ENCODE results near the gene IRF9.

Gene IRF9

DNA sequence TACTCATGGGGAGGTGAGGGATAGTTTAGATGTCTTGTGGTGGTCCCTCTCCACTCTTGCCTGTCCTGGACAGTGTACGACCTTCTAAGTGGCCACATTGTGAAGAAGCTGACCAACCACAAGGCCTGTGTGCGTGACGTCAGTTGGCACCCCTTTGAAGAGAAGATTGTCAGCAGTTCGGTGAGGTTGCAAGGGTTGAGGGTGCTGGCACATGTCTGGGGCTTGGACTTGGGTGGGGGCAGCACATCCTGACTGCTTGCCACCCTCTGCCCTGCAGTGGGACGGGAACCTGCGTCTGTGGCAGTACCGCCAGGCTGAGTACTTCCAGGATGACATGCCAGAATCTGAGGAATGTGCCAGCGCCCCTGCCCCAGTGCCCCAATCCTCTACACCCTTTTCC lies 38.2 kb upstream of the IRF9 start:
- Histone ChIP-seq H3K4me3 (ENCODE audit: low read length) (no peak overlapping the region), H3K9me3 (replicated peaks; ENCODE audit: low read length) (no peaks in the 10 kb centered on the region), H3K4me2 (ENCODE audit: low read length) (no peak overlapping the region), H3K9ac (ENCODE audit: low read depth, low read length) (no peak overlapping the region), H3K27me3 (ENCODE audit: control insufficient read depth, insufficient read depth, low read length) (no peaks in the 10 kb centered on the region), H3K4me1 (ENCODE audit: control insufficient read depth, insufficient read depth, low read length) (no peaks in the 10 kb centered on the region), H3K36me3 (ENCODE audit: insufficient read depth, low read length) (peaks cover 31% of the 10 kb centered on the region)

DNA sequence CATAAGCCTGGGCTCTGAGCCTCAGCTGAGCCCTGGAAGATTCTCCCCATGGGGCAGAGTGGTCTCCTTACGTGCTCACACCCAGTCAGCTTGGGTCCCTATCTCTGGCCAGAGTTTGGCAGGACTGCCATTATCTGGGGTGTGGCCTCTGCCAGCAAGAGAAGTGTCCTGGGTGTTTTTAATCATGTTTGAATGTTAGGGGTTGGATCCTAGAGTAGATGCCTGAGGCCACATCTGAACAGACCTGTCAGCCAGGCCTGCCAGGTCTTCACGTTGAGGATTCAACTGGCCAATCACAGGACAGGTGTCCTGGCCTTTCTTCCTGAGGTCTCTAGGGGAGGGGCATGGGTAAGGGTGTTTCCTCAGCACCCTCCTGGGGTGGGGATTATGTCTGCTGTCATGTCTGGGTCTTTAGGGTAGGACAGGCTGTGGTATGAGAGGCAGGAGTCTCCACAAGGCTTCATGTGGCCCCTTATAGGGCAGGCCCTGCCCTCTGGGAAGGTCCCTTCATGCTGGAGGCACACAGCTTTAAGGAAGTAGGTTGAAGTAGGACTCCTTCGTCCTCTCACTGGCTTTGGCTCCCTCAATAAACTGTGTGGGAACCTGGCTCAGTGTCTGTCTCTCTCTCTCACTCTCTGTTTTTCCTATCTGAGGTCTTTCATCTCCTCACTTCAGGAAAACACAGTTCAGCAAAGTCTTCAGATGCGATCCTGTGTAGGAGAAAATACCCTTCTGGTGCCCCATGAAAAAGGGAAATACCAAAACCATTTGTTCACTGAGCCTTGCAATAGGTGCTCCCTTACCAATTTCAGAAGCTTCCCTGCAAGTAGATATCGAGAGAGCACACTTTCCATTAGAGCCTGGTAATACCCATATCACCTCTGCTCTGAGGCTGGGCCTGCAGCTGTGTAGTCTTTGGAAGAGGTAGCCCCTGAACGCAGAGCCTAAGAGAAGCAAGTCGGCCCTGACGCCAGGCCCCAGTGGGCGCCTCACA lies 37.3 kb upstream of the IRF9 start:
- no peaks in the 10 kb centered on the region for H3K4me1 ChIP-seq (ENCODE audit: control insufficient read depth, insufficient read depth, low read length)
- H3K9ac ChIP-seq (ENCODE audit: low read depth, low read length) = no peak overlapping the region
- no peaks in the 10 kb centered on the region for H3K27me3 ChIP-seq (ENCODE audit: control insufficient read depth, insufficient read depth, low read length)
- no peak overlapping the region for H3K4me3 ChIP-seq (ENCODE audit: low read length)
- H3K36me3 ChIP-seq (ENCODE audit: insufficient read depth, low read length) = peaks cover 28% of the 10 kb centered on the region
- H3K4me2 ChIP-seq (ENCODE audit: low read length) = no peak overlapping the region
- no peaks in the 10 kb centered on the region for H3K9me3 ChIP-seq (replicated peaks; ENCODE audit: low read length)

DNA sequence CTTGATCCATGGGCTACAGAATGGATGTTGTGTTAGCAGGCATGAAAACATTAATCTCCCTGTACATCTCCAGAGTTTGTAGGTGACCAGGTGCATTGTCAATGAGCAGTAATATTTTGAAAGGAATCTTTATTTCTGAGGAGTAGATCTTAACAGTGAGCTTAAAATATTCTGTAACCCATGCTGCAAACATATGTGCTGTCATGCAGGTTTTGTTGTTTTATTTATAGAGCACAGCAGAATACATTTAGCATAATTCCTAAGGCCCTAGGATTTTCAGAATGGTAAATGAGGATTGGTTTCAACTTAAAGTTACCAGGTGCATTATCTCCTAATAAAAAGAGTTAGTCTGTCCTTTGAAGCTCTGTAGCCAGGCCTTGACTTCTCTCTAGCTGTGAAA lies 34.1 kb upstream of the IRF9 start:
- no peak overlapping the region for H3K4me3 ChIP-seq (ENCODE audit: low read length)
- peaks cover 14% of the 10 kb centered on the region for H3K4me1 ChIP-seq (ENCODE audit: control insufficient read depth, insufficient read depth, low read length)
- no peaks in the 10 kb centered on the region for H3K36me3 ChIP-seq (ENCODE audit: insufficient read depth, low read length)
- no peak overlapping the region for H3K4me2 ChIP-seq (ENCODE audit: low read length)
- H3K9me3 ChIP-seq (replicated peaks; ENCODE audit: low read length) = no peaks in the 10 kb centered on the region
- no peaks in the 10 kb centered on the region for H3K27me3 ChIP-seq (ENCODE audit: control insufficient read depth, insufficient read depth, low read length)
- no peak overlapping the region for H3K9ac ChIP-seq (ENCODE audit: low read depth, low read length)

DNA sequence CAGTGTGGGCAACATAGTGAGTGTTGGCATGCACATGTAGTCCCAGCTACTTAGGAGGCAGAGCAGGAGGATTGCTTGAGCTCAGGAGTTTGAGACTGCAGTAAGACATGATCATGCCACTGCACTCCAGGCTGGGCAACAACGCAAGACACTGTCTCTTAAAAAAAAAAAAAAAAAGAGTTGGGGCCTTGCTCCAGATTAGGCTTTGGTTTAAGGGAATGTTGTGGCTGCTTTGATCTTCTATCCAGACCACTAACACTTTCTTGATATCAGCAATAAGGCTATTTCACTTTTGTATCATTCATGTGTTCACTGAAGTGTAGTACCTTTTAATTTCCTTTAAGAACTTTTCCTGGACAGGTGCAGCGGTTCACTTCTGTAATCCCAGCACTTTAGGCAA lies 33.4 kb upstream of the IRF9 start:
- Histone ChIP-seq H3K27me3 (ENCODE audit: control insufficient read depth, insufficient read depth, low read length) (no peaks in the 10 kb centered on the region), H3K4me3 (ENCODE audit: low read length) (no peak overlapping the region), H3K36me3 (ENCODE audit: insufficient read depth, low read length) (no peaks in the 10 kb centered on the region), H3K9ac (ENCODE audit: low read depth, low read length) (no peak overlapping the region), H3K4me1 (ENCODE audit: control insufficient read depth, insufficient read depth, low read length) (peaks cover 21% of the 10 kb centered on the region), H3K4me2 (ENCODE audit: low read length) (no peak overlapping the region), H3K9me3 (replicated peaks; ENCODE audit: low read length) (no peaks in the 10 kb centered on the region)

DNA sequence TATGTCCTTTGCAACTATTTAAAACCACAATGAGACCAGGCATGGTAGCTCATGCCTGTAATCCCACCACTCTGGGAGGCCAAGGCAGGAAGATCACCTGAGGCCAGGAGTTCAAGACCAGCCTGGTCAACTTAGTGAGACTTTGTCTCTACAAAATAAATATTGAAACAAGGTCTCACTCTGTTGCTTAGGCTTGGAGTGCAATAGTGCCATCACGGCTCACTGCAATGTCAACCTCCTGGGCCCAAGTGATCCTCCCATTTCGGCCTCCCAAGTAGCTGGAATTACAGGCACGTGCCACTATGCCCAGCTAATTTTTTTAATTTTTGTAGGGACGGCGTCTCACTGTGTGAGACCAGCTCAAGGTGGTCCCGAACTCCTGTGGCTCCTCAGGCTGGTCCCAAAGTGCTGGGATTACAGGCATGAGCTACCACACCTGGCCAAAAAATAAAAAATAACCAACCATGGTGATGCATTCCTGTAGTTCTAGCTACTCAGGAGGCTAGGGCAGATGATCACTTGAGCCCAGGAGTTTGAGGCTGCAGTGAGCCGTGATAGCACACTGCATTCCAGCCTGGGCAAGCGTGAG lies 31.6 kb upstream of the IRF9 start:
- H3K27me3 ChIP-seq (ENCODE audit: control insufficient read depth, insufficient read depth, low read length) = no peaks in the 10 kb centered on the region
- H3K4me1 ChIP-seq (ENCODE audit: control insufficient read depth, insufficient read depth, low read length) = peaks cover 21% of the 10 kb centered on the region
- H3K4me2 ChIP-seq (ENCODE audit: low read length) = no peak overlapping the region
- no peak overlapping the region for H3K4me3 ChIP-seq (ENCODE audit: low read length)
- H3K9ac ChIP-seq (ENCODE audit: low read depth, low read length) = no peak overlapping the region
- no peaks in the 10 kb centered on the region for H3K36me3 ChIP-seq (ENCODE audit: insufficient read depth, low read length)
- H3K9me3 ChIP-seq (replicated peaks; ENCODE audit: low read length) = no peaks in the 10 kb centered on the region

DNA sequence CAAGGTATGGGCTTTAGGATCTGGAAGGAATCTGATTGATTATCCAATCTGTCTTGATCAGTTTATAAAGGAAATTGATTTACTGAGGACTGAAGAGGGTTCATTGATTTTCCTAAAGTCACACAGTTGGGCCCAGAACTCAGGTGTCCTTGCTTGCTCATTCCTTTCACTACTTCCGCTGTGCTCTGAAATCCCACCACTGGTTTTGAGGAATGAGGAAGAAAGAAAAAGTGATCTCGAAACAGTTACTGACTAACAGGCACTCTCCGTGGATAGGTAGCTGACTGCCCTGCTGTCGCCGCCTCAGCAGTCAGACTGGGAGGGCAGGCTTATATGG lies 30.7 kb upstream of the IRF9 start, which contains the start of gene FITM1:
TSS of gene FITM1 (plus strand) at position 280 of the 337 bp plus-strand sequence. CDS start 905 bp downstream, outside the sequence.
- H3K9me3 ChIP-seq (replicated peaks; ENCODE audit: low read length) = no peaks in the 10 kb centered on the region
- no peaks in the 10 kb centered on the region for H3K36me3 ChIP-seq (ENCODE audit: insufficient read depth, low read length)
- H3K4me2 ChIP-seq (ENCODE audit: low read length) = peak within 1 kb of the TSS; percentile 20
- H3K4me3 ChIP-seq (ENCODE audit: low read length) = no peak within 1 kb of the TSS
- no peak within 1 kb of the TSS for H3K9ac ChIP-seq (ENCODE audit: low read depth, low read length)
- H3K27me3 ChIP-seq (ENCODE audit: control insufficient read depth, insufficient read depth, low read length) = no peaks in the 10 kb centered on the region
- peaks cover 22% of the 10 kb centered on the region for H3K4me1 ChIP-seq (ENCODE audit: control insufficient read depth, insufficient read depth, low read length)

DNA sequence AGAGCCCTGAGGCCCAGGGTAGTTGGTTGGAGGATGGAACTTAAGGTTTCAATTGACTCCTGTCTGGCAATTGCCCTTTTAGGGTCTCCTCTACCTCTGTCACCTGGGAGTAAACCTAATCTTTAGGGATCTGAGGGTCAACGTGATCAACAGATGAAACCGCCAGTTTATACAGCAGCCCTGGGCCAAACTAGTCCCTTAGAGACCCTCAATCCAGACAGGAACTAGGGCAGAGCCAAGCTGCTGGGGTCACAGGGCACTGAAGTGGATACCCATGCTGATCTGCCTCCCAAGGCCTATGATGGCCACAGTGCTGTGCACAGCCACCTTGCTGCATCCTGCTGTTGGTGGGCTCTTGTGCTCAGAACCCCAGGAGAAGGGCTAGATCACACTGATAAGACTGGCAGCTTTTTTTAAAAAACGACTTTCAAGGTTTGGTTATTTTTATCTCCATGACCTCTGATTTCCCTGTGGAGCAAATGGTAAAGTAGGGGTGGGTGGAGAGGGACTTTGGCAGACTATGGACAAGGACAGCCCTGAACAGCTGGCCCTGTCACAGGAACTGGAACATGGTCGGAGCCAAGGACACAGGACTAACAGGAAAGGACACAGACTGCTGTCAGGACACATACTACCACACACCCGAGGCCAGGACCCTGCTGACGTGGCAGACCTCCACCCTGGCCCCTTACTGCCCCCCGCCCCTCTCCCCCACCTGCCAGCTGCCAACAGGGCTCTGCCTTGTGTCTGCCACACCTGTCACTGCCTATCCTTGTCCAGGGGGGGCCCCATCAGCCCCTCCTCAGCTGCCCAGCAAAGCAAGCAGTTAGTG lies 30.1 kb upstream of the IRF9 start:
- H3K9ac ChIP-seq (ENCODE audit: low read depth, low read length) = no peak overlapping the region
- no peak overlapping the region for H3K4me2 ChIP-seq (ENCODE audit: low read length)
- no peak overlapping the region for H3K4me3 ChIP-seq (ENCODE audit: low read length)
- peaks cover 25% of the 10 kb centered on the region for H3K4me1 ChIP-seq (ENCODE audit: control insufficient read depth, insufficient read depth, low read length)
- no peaks in the 10 kb centered on the region for H3K36me3 ChIP-seq (ENCODE audit: insufficient read depth, low read length)
- H3K9me3 ChIP-seq (replicated peaks; ENCODE audit: low read length) = no peaks in the 10 kb centered on the region
- no peaks in the 10 kb centered on the region for H3K27me3 ChIP-seq (ENCODE audit: control insufficient read depth, insufficient read depth, low read length)

DNA sequence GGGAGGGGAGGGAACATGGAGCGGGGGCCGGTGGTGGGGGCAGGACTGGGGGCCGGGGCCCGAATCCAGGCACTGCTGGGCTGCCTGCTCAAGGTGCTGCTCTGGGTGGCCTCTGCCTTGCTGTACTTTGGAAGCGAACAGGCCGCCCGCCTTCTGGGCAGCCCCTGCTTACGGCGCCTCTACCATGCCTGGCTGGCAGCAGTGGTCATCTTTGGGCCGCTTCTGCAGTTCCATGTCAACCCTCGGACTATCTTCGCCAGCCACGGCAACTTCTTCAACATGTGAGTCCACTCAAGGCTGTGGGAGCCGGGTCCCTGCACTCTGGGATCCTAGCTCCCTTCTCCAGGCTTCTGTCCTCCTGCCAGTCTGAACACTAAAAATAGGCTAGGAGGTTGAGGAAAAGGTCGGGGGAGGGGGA lies 29.5 kb upstream of the IRF9 start:
- H3K27me3 ChIP-seq (ENCODE audit: control insufficient read depth, insufficient read depth, low read length) = no peaks in the 10 kb centered on the region
- H3K4me1 ChIP-seq (ENCODE audit: control insufficient read depth, insufficient read depth, low read length) = peaks cover 27% of the 10 kb centered on the region
- no peak overlapping the region for H3K4me3 ChIP-seq (ENCODE audit: low read length)
- H3K9me3 ChIP-seq (replicated peaks; ENCODE audit: low read length) = no peaks in the 10 kb centered on the region
- H3K4me2 ChIP-seq (ENCODE audit: low read length) = peak overlapping the region; percentile 20
- H3K36me3 ChIP-seq (ENCODE audit: insufficient read depth, low read length) = no peaks in the 10 kb centered on the region
- no peak overlapping the region for H3K9ac ChIP-seq (ENCODE audit: low read depth, low read length)

DNA sequence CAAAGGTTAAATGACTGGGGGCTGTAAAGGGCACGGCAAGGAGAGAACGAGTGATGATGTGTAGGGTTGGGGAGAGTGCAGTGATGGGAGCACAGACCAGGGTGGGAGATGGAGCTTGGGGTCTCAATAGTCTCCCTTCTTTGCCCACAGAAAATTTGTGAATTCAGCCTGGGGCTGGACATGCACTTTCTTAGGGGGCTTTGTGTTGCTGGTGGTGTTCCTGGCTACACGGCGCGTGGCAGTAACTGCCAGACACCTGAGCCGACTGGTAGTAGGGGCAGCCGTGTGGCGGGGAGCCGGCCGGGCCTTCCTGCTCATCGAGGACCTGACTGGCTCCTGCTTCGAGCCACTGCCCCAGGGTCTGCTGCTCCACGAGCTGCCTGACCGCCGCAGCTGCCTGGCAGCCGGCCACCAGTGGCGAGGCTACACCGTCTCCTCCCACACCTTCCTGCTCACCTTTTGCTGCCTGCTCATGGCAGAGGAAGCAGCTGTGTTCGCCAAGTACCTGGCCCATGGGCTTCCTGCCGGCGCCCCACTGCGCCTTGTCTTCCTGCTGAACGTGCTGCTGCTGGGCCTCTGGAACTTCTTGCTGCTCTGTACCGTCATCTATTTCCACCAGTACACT lies 28.9 kb upstream of the IRF9 start:
- peaks cover 33% of the 10 kb centered on the region for H3K4me1 ChIP-seq (ENCODE audit: control insufficient read depth, insufficient read depth, low read length)
- no peaks in the 10 kb centered on the region for H3K36me3 ChIP-seq (ENCODE audit: insufficient read depth, low read length)
- no peak overlapping the region for H3K4me2 ChIP-seq (ENCODE audit: low read length)
- H3K27me3 ChIP-seq (ENCODE audit: control insufficient read depth, insufficient read depth, low read length) = no peaks in the 10 kb centered on the region
- no peaks in the 10 kb centered on the region for H3K9me3 ChIP-seq (replicated peaks; ENCODE audit: low read length)
- H3K4me3 ChIP-seq (ENCODE audit: low read length) = no peak overlapping the region
- H3K9ac ChIP-seq (ENCODE audit: low read depth, low read length) = no peak overlapping the region

DNA sequence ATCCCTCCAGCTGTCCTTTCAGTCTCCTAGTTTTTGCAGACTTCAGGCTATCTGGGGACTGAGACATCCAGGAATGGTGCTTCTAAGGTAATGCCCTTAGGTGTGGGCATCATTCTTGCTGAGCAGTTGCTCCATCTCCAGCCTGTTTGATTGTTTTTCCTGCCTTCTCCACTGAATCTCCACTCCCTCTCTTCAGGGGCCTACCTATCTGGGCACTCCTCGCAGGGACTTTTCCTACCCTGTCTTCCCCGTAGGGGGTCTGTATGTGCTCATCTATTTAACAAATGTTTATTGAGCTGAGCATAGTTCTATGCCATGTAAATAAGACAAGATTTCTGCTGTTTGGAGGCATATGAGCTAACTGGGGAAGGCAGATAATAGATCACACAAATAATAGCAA lies 28.1 kb upstream of the IRF9 start:
- peaks cover 33% of the 10 kb centered on the region for H3K4me1 ChIP-seq (ENCODE audit: control insufficient read depth, insufficient read depth, low read length)

DNA sequence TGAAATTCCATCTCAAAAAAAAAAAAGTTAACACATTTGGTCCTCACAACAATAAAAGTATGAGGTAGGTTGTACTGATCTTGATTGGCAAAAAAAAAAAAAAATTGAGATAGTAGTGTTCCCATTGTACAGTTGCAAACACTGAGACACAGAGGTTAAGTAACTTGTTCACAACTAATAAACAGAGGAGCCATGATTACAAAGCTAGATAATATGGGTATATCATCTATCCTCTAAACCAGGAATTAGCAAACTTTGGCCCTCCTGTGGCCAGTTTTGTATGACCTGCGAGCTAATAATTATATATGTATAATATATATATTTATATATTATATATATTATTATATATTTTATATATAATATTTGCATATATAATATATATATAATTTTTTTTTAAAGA lies 27.3 kb upstream of the IRF9 start:
- peaks cover 15% of the 10 kb centered on the region for H3K36me3 ChIP-seq (ENCODE audit: insufficient read depth, low read length)
- H3K4me3 ChIP-seq (ENCODE audit: low read length) = no peak overlapping the region

More for the DNA sequence above, 28.1 kb upstream of the IRF9 start:
- H3K36me3 ChIP-seq (ENCODE audit: insufficient read depth, low read length) = peaks cover 8% of the 10 kb centered on the region
- no peaks in the 10 kb centered on the region for H3K27me3 ChIP-seq (ENCODE audit: control insufficient read depth, insufficient read depth, low read length)
- H3K4me3 ChIP-seq (ENCODE audit: low read length) = no peak overlapping the region
- no peaks in the 10 kb centered on the region for H3K9me3 ChIP-seq (replicated peaks; ENCODE audit: low read length)
- H3K4me2 ChIP-seq (ENCODE audit: low read length) = no peak overlapping the region
- no peak overlapping the region for H3K9ac ChIP-seq (ENCODE audit: low read depth, low read length)

More for the DNA sequence above, 27.3 kb upstream of the IRF9 start:
- H3K4me1 ChIP-seq (ENCODE audit: control insufficient read depth, insufficient read depth, low read length) = peaks cover 33% of the 10 kb centered on the region
- no peak overlapping the region for H3K9ac ChIP-seq (ENCODE audit: low read depth, low read length)
- no peaks in the 10 kb centered on the region for H3K9me3 ChIP-seq (replicated peaks; ENCODE audit: low read length)
- H3K27me3 ChIP-seq (ENCODE audit: control insufficient read depth, insufficient read depth, low read length) = no peaks in the 10 kb centered on the region
- no peak overlapping the region for H3K4me2 ChIP-seq (ENCODE audit: low read length)

Data from skeletal muscle satellite cell (primary cell).